Measurements from ENCODE around the gene RAP1GAP2. TPM values are rescaled to one million over a fixed set of nuclear protein-coding genes. Genes with fewer than 3 reads are reported as not detected.

RAP1GAP2 gene
- total RNA-seq, 3 donors from 2014 or later (not counting 1 experiment from before 2014, with no cell fraction given): 274 to 418 (median 390) TPM

DNA sequence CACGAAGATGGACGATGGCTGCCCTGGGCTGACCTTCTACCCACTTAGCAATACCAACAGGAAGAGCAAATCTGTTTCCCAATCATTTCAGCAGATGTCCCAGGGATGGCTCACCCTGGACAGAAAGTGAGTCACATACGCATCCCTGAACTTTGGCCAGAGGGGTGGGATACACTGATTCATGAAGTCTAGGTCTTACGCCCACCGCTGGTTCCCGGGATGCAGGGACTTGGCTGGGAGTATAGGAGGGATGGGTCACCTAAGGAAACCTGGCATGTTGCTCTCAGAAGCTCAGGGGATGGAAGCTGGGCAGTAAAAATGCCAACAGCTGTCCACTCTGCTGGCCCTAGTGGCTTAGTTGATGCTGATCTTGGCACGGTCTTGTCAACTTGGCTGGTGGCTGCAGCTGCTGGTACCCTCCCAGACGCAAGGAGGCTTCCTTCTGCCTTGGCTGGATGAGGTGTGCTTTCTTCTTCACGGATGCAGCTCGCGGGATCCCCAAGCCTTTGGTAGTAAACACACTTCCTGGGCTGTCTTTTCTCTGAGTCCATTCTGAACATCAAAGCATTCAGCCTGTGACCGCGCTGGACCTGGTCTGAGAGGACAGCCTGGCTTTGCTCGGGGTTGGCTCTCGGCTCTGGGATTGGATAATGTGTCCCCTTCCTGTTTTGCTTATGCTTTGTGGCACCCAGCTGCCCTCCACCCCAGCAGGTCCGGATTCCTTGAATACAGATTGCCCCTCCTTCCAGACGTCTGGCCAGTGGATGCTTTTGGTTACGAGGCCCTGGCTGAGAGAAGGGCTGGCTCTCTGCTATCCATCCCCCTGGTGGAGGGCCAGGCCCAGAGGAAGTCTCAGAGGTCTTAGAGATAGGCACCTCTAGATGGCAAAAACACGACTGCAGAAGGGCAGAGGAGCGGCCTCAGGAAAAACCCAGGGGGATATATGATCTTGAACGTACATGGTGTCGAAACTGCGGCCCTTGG is 71.5 kb downstream of the RAP1GAP2 start:
- intact Hi-C loops (cut with micrococcal nuclease): no loop called here
- Mint-ChIP-seq H3K4me1 (peaks cover 44 to 56% of the 10 kb centered on the region in 2 donors), H3K27ac (peak overlapping the region; percentile 62 to 80), H3K9me3 (no peaks in the 10 kb centered on the region), H3K36me3 (no peaks in the 10 kb centered on the region), H3K4me3 (no peak overlapping the region), H3K27me3 (ENCODE audit: low read depth in 2 of 2) (no peaks in the 10 kb centered on the region)
- DNase-seq (no peak), ATAC-seq (peak in 1 of 3 donors; percentile 34)
- H3K4me3 ChIP-seq (ENCODE audit: low read length): no peak overlapping the region
- peaks cover 26% of the 10 kb centered on the region for H3K36me3 ChIP-seq (ENCODE audit: control insufficient read depth, insufficient read depth, low read length)
- 90% methylated on average over 23 of the region's 23 CpGs for WGBS (ENCODE audit: insufficient coverage)
- no peak overlapping the region for H3K27ac ChIP-seq (ENCODE audit: low read length)
- H3K27me3 ChIP-seq (ENCODE audit: control insufficient read depth, insufficient read depth, low read length): no peaks in the 10 kb centered on the region
- no peaks in the 10 kb centered on the region for H3K9me3 ChIP-seq (ENCODE audit: control insufficient read depth, insufficient read depth, low read length)
- no peak for TF ChIP-seq CTCF (IDR thresholded peaks at IDR 0.05)
- peaks cover 45% of the 10 kb centered on the region for H3K4me1 ChIP-seq (ENCODE audit: control insufficient read depth, insufficient read depth, low read length)

- Histone ChIP-seq H3K9me3 (ENCODE audit: control insufficient read depth, insufficient read depth, low read length) (no peaks in the 10 kb centered on the region), H3K27me3 (ENCODE audit: control insufficient read depth, insufficient read depth, low read length) (no peaks in the 10 kb centered on the region), H3K27ac (ENCODE audit: low read length) (no peak overlapping the region), H3K4me1 (ENCODE audit: control insufficient read depth, insufficient read depth, low read length) (peaks cover 34% of the 10 kb centered on the region), H3K4me3 (ENCODE audit: low read length) (no peak overlapping the region), H3K36me3 (ENCODE audit: control insufficient read depth, insufficient read depth, low read length) (peaks cover 21% of the 10 kb centered on the region)
- Mint-ChIP-seq H3K27me3 (ENCODE audit: low read depth in 2 of 2) (no peaks in the 10 kb centered on the region), H3K9me3 (no peaks in the 10 kb centered on the region), H3K4me1 (peaks cover 45 to 57% of the 10 kb centered on the region in 2 donors), H3K4me3 (no peak overlapping the region), H3K27ac (peak overlapping the region; percentile 26 to 69), H3K36me3 (no peaks in the 10 kb centered on the region)
- DNase-seq (no peak), ATAC-seq (no peak)
- no peak for TF ChIP-seq CTCF (IDR thresholded peaks at IDR 0.05)
- WGBS (ENCODE audit: insufficient coverage): 89% methylated on average over 13 of the region's 13 CpGs
- intact Hi-C loops (cut with micrococcal nuclease): no loop called here
Observed at GRCh38 chr17:2869604-2870003, 73.4 kb downstream of the RAP1GAP2 start.

- Histone ChIP-seq H3K27ac (ENCODE audit: low read length) (no peak overlapping the region), H3K4me1 (ENCODE audit: control insufficient read depth, insufficient read depth, low read length) (peaks cover 18% of the 10 kb centered on the region), H3K27me3 (ENCODE audit: control insufficient read depth, insufficient read depth, low read length) (no peaks in the 10 kb centered on the region), H3K36me3 (ENCODE audit: control insufficient read depth, insufficient read depth, low read length) (peaks cover 9% of the 10 kb centered on the region), H3K9me3 (ENCODE audit: control insufficient read depth, insufficient read depth, low read length) (no peaks in the 10 kb centered on the region), H3K4me3 (ENCODE audit: low read length) (no peak overlapping the region)
- ATAC-seq (no peak), DNase-seq (no peak)
- peak overlapping the region; percentile 60 to 63 for H3K27ac Mint-ChIP-seq
- TF ChIP-seq CTCF (IDR thresholded peaks at IDR 0.05): no peak
- no peaks in the 10 kb centered on the region for H3K9me3 Mint-ChIP-seq
- intact Hi-C loops (cut with micrococcal nuclease): no loop called here
- WGBS (ENCODE audit: insufficient coverage): 97% methylated on average over 7 of the region's 7 CpGs
- H3K27me3 Mint-ChIP-seq (ENCODE audit: low read depth in 2 of 2): no peaks in the 10 kb centered on the region
- H3K4me3 Mint-ChIP-seq: no peak overlapping the region
- H3K36me3 Mint-ChIP-seq: no peaks in the 10 kb centered on the region
- H3K4me1 Mint-ChIP-seq: peaks cover 47 to 66% of the 10 kb centered on the region in 2 donors
Observed at GRCh38 chr17:2871205-2871604, 75.0 kb downstream of the RAP1GAP2 start.

All from natural killer cell (primary cell).